ENCODE measurements around the gene DYNLT2B.

DNA sequence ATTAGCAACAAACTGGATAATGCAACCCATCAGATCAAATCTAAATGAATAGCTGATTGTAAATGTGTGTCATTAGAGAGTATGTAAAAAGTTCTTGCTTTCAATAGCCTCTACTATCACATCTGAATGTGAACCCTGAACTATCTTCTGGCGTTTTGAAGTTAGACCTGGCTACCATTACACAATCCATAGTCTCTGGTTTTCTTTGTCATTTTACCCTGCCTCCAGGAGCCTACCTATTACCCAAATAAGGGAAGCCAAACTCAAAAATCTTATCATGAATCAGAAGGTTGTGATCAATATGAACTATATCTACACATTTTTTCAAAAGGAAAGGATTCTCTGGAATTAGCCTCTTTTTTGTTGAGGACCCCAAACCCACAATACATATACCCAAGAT is 62.3 kb downstream of the DYNLT2B start:
- TF ChIP-seq EZH2 (IDR thresholded peaks at IDR 0.05; ENCODE audit: borderline replicate concordance) (no peak), CTCF (IDR thresholded peaks at IDR 0.05; ENCODE audit: poor library complexity) (no peak)
